GM20000 (cell line): Measurements from ENCODE around the gene CTXN1.
A peak's percentile ranks its signal among the peaks of the same experiment; 100 is the strongest.

ENCODE experiments used
- DNase-seq: peaks from one replicate; pipeline ENCODE4 v3.0.0; 2012; ENCODE audit warnings: low spot score
- CTCF ChIP-seq: IDR thresholded peaks from 2 replicates; pipeline ENCODE4 v1.5.1; 2012; ENCODE audit warnings: mild to moderate bottlenecking, control low read depth; ENCODE audit errors: extremely low read depth, missing control alignments

CTXN1 gene

GRCh38 chr19:7943444-7944176 lies 17.7 kb upstream of the CTXN1 start, which contains the start of gene TIMM44:
Gene TIMM44 (minus strand): TSS chr19:7943666. CDS start chr19:7943651, 15 bp downstream.
- TF ChIP-seq CTCF, result no peak
- DNase-seq, result peak; percentile 97

- no peak for DNase-seq
- TF ChIP-seq CTCF, result no peak
Observed at GRCh38 chr19:7942981-7943443, 17.1 kb upstream of the CTXN1 start.

- no peak for TF ChIP-seq CTCF
- DNase-seq, result no peak
Observed at GRCh38 chr19:7941895-7942596, 16.1 kb upstream of the CTXN1 start.

GRCh38 chr19:7940841-7941240 lies 14.9 kb upstream of the CTXN1 start:
- no peak for DNase-seq
- no peak for TF ChIP-seq CTCF

GRCh38 chr19:7934766-7935165 lies 8.8 kb upstream of the CTXN1 start:
- no peak for DNase-seq
- no peak for TF ChIP-seq CTCF

- TF ChIP-seq CTCF, result no peak
- no peak for DNase-seq
Observed at GRCh38 chr19:7933828-7934725, 8.1 kb upstream of the CTXN1 start.
